GM23338 (cell line): ENCODE data around the gene CLHC1. TPM values are rescaled to one million over a fixed set of nuclear protein-coding genes. Genes with fewer than 3 reads are reported as not detected.
"Not testable (repeated sequence)": the region's sequence is repeated elsewhere in the genome, so short reads cannot be mapped to it uniquely, and the experiment has no call there.

Source experiments
- ATAC-seq: fragments of 200-7000 bp; cut with Tn5 transposase; 3 replicates; pipeline ENCODE4 v1.9.1; 2020
- DNase-seq: peaks from one replicate; pipeline ENCODE4 v3.0.0-alpha.2; 2015; ENCODE audit warnings: low spot score
- H2AFZ ChIP-seq: fragments of 200-600 bp; sonication (generic); 2 replicates; pipeline ENCODE4 v1.8.0; 2016; ENCODE audit warnings: antibody characterized with exemption, mild to moderate bottlenecking, moderate library complexity
- H3F3A ChIP-seq: fragments of 200-600 bp; sonication (generic); replicated peaks from 2 replicates; pipeline ENCODE4 v1.8.0; 2017; ENCODE audit warnings: antibody characterized with exemption, mixed run types, low read depth
- H3K27ac ChIP-seq: fragments of 200-600 bp; sonication (generic); 2 replicates; pipeline ENCODE4 v1.6.1; 2016; ENCODE audit warnings: low read depth
- H3K27me3 ChIP-seq: fragments of 200-600 bp; sonication (generic); 2 replicates; pipeline ENCODE4 v1.8.0; 2016; ENCODE audit warnings: mild to moderate bottlenecking, mixed run types, moderate library complexity; ENCODE audit not compliant: insufficient read depth
- H3K36me3 ChIP-seq: fragments of 200-600 bp; sonication (generic); 2 replicates; pipeline ENCODE4 v1.8.0; 2016; ENCODE audit warnings: mild to moderate bottlenecking; ENCODE audit not compliant: insufficient read depth
- H3K4me1 ChIP-seq: fragments of 200-600 bp; sonication (generic); 2 replicates; pipeline ENCODE4 v1.8.0; 2016; ENCODE audit warnings: mild to moderate bottlenecking, moderate library complexity; ENCODE audit not compliant: insufficient read depth
- H3K4me2 ChIP-seq: fragments of 200-600 bp; sonication (generic); 2 replicates; pipeline ENCODE4 v1.7.1; 2017; ENCODE audit warnings: mixed run types
- H3K4me3 ChIP-seq: fragments of 200-600 bp; sonication (generic); 2 replicates; pipeline ENCODE4 v1.6.1; 2016; ENCODE audit warnings: mixed run types
- H3K79me2 ChIP-seq: fragments of 200-600 bp; sonication (generic); replicated peaks from 2 replicates; pipeline ENCODE4 v1.8.0; 2017; ENCODE audit warnings: mild to moderate bottlenecking; ENCODE audit not compliant: insufficient read depth
- H3K9me2 ChIP-seq: fragments of 200-600 bp; sonication (generic); 2 replicates; pipeline ENCODE4 v1.8.0; 2017; ENCODE audit not compliant: insufficient read depth
- H4K20me1 ChIP-seq: fragments of 200-600 bp; sonication (generic); replicated peaks from 2 replicates; pipeline ENCODE4 v1.8.0; 2017; ENCODE audit warnings: mild to moderate bottlenecking; ENCODE audit not compliant: insufficient read depth
- H3K27ac Mint-ChIP-seq: 2 replicates; pipeline ENCODE4 v1.8.0; 2020; ENCODE audit warnings: inconsistent platforms, mild to moderate bottlenecking, moderate library complexity, mixed read lengths
- H3K27me3 Mint-ChIP-seq: 3 replicates; pipeline ENCODE4 v1.8.0; 2022; ENCODE audit warnings: low read depth, mild to moderate bottlenecking, moderate library complexity, mixed read lengths, inconsistent platforms; ENCODE audit not compliant: insufficient read depth, poor library complexity
- H3K36me3 Mint-ChIP-seq: 3 replicates; pipeline ENCODE4 v1.8.0; 2021; ENCODE audit warnings: low read depth, mild to moderate bottlenecking, inconsistent platforms, moderate library complexity, mixed read lengths
- H3K4me1 Mint-ChIP-seq: 3 replicates; pipeline ENCODE4 v1.8.0; 2020; ENCODE audit warnings: mild to moderate bottlenecking, inconsistent platforms, mixed read lengths
- H3K4me3 Mint-ChIP-seq: 3 replicates; pipeline ENCODE4 v1.8.0; 2021; ENCODE audit warnings: moderate library complexity, mild to moderate bottlenecking, inconsistent platforms, mixed read lengths
- H3K9me3 Mint-ChIP-seq: 3 replicates; pipeline ENCODE4 v1.8.0; 2020; ENCODE audit warnings: moderate library complexity, mild to moderate bottlenecking, inconsistent platforms, mixed read lengths
- CTCF ChIP-seq, 2 experiments: fragments of 200-600 bp in 1 of 2; sonication (generic) in 1 of 2; conservative IDR thresholded peaks; 2 replicates each; pipeline versions ENCODE4 v1.5.1 to v1.6.1; 2016 to 2017; ENCODE audit warnings: antibody characterized with exemption in 2 of 2, low read depth in 2 of 2, mild to moderate bottlenecking in 2 of 2, moderate library complexity in 1 of 2
- EZH2phosphoT487 ChIP-seq: fragments of 200-600 bp; sonication (generic); IDR thresholded peaks from one replicate; pipeline ENCODE4 v1.8.1; 2018; ENCODE audit warnings: antibody characterized with exemption; ENCODE audit not compliant: unreplicated experiment
- NANOG ChIP-seq: IDR thresholded peaks from 2 replicates; pipeline ENCODE4 v1.6.1; 2016; ENCODE audit warnings: antibody characterized with exemption, borderline replicate concordance
- POLR2AphosphoS5 ChIP-seq: IDR thresholded peaks from 2 replicates; pipeline ENCODE4 v1.6.1; 2016; ENCODE audit warnings: antibody characterized with exemption, low read depth
- STAT1 ChIP-seq: IDR thresholded peaks from one replicate; pipeline ENCODE4 v1.6.1; 2016; ENCODE audit warnings: antibody characterized with exemption; ENCODE audit not compliant: unreplicated experiment
- ZNF114 ChIP-seq: fragments of 250-450 bp; sonication (Bioruptor Pico); IDR thresholded peaks from 2 replicates; pipeline ENCODE4 v1.5.0; 2020; ENCODE audit warnings: mild to moderate bottlenecking, moderate library complexity
- long read RNA-seq: library from polyadenylated mRNA; unstranded; transcript quantifications from one replicate; pipeline ENCODE4 v2.0.0, GENCODE V29; 2020; ENCODE audit not compliant: unreplicated experiment
- polyA plus RNA-seq: library from polyadenylated mRNA; unstranded; fragments of >200 nt; fragmentation: Nextera tagmentation; extraction: Ambion mirVana; gene quantifications from 2 replicates; pipeline ENCODE4 v1.2.1, GENCODE V29; 2016
- total RNA-seq: library from RNA; depleted of rRNA; stranded (reverse); fragments of >200 nt; shearing (Covaris generic); gene quantifications from 2 replicates; pipeline ENCODE4 v1.2.3, GENCODE V29; 2014; rRNA removed
- TF ChIP-seq, protein P1 (sequence below): IDR thresholded peaks from 2 replicates; pipeline ENCODE4 v1.6.1; 2016; ENCODE audit warnings: antibody characterized with exemption
- TF ChIP-seq, protein P2 (sequence below): fragments of 250-450 bp; sonication (Bioruptor Pico); IDR thresholded peaks from 2 replicates; pipeline ENCODE4 v1.5.0; 2020; ENCODE audit warnings: mild to moderate bottlenecking, moderate library complexity

The CLHC1 gene
- total RNA-seq (3.1 and 6.2 TPM in 2 replicates), polyA plus RNA-seq (5.0 and 5.1 TPM in 2 replicates)
- long read RNA-seq, partial matches to known transcripts = 1 of 2 reads
- long read RNA-seq, other reads (novel, unspliced or antisense) = 1 of 2 reads

GRCh38 chr2:55232084-55232862 is at the start of gene CLHC1, which contains the start of gene RPS27A:
Gene CLHC1, minus strand, starts transcription at chr2:55232293. Its CDS starts 9,882 bp downstream, at chr2:55222411.
Gene RPS27A, plus strand, starts transcription at chr2:55232688. Its CDS starts 137 bp downstream, at chr2:55232825.
- DNase-seq (peak; percentile 99), ATAC-seq (peak; percentile 96)
- H3K27ac ChIP-seq = peak within 1 kb of the TSS; percentile 89
- H3F3A ChIP-seq = peaks cover 39% of the 10 kb centered on the region
- H3K9me3 Mint-ChIP-seq = no peaks in the 10 kb centered on the region; the same call in 2 of the 3 replicates
- peak within 1 kb of the TSS; percentile 90 for H3K4me3 ChIP-seq
- H3K9me2 ChIP-seq = 0 out of 2 replicates have a peak, but pooled peaks cover 6% of the 10 kb centered on the region
- TF ChIP-seq, protein P1, sequence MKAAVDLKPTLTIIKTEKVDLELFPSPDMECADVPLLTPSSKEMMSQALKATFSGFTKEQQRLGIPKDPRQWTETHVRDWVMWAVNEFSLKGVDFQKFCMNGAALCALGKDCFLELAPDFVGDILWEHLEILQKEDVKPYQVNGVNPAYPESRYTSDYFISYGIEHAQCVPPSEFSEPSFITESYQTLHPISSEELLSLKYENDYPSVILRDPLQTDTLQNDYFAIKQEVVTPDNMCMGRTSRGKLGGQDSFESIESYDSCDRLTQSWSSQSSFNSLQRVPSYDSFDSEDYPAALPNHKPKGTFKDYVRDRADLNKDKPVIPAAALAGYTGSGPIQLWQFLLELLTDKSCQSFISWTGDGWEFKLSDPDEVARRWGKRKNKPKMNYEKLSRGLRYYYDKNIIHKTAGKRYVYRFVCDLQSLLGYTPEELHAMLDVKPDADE = peak; percentile 91
- TF ChIP-seq STAT1 (no peak), CTCF (conservative IDR thresholded peaks at IDR 0.05; ENCODE audit: low read depth in 2 of 2) (no peak), EZH2phosphoT487 (no peak), POLR2AphosphoS5 (peak; percentile 91), NANOG (peak; percentile 12; the same call in 1 of the 2 replicates), ZNF114 (CRISPR knock-in tag) (no peak)
- TF ChIP-seq, protein P2, sequence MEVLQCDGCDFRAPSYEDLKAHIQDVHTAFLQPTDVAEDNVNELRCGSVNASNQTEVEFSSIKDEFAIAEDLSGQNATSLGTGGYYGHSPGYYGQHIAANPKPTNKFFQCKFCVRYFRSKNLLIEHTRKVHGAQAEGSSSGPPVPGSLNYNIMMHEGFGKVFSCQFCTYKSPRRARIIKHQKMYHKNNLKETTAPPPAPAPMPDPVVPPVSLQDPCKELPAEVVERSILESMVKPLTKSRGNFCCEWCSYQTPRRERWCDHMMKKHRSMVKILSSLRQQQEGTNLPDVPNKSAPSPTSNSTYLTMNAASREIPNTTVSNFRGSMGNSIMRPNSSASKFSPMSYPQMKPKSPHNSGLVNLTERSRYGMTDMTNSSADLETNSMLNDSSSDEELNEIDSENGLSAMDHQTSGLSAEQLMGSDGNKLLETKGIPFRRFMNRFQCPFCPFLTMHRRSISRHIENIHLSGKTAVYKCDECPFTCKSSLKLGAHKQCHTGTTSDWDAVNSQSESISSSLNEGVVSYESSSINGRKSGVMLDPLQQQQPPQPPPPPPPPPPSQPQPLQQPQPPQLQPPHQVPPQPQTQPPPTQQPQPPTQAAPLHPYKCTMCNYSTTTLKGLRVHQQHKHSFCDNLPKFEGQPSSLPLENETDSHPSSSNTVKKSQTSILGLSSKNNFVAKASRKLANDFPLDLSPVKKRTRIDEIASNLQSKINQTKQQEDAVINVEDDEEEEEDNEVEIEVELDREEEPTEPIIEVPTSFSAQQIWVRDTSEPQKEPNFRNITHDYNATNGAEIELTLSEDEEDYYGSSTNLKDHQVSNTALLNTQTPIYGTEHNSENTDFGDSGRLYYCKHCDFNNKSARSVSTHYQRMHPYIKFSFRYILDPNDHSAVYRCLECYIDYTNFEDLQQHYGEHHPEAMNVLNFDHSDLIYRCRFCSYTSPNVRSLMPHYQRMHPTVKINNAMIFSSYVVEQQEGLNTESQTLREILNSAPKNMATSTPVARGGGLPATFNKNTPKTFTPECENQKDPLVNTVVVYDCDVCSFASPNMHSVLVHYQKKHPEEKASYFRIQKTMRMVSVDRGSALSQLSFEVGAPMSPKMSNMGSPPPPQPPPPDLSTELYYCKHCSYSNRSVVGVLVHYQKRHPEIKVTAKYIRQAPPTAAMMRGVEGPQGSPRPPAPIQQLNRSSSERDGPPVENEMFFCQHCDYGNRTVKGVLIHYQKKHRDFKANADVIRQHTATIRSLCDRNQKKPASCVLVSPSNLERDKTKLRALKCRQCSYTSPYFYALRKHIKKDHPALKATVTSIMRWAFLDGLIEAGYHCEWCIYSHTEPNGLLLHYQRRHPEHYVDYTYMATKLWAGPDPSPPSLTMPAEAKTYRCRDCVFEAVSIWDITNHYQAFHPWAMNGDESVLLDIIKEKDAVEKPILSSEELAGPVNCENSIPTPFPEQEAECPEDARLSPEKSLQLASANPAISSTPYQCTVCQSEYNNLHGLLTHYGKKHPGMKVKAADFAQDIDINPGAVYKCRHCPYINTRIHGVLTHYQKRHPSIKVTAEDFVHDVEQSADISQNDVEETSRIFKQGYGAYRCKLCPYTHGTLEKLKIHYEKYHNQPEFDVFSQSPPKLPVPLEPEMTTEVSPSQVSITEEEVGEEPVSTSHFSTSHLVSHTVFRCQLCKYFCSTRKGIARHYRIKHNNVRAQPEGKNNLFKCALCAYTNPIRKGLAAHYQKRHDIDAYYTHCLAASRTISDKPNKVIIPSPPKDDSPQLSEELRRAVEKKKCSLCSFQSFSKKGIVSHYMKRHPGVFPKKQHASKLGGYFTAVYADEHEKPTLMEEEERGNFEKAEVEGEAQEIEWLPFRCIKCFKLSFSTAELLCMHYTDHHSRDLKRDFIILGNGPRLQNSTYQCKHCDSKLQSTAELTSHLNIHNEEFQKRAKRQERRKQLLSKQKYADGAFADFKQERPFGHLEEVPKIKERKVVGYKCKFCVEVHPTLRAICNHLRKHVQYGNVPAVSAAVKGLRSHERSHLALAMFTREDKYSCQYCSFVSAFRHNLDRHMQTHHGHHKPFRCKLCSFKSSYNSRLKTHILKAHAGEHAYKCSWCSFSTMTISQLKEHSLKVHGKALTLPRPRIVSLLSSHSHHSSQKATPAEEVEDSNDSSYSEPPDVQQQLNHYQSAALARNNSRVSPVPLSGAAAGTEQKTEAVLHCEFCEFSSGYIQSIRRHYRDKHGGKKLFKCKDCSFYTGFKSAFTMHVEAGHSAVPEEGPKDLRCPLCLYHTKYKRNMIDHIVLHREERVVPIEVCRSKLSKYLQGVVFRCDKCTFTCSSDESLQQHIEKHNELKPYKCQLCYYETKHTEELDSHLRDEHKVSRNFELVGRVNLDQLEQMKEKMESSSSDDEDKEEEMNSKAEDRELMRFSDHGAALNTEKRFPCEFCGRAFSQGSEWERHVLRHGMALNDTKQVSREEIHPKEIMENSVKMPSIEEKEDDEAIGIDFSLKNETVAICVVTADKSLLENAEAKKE (CRISPR knock-in tag) = no peak
- no peak within 1 kb of the TSS for H2AFZ ChIP-seq
- peak within 1 kb of the TSS; percentile 94 for H3K4me2 ChIP-seq
- H4K20me1 ChIP-seq = peaks cover 16% of the 10 kb centered on the region; the same call in 1 of the 2 replicates
- H3K4me3 Mint-ChIP-seq = peak within 1 kb of the TSS; percentile 94
- H3K27me3 Mint-ChIP-seq = peaks cover 35% of the 10 kb centered on the region
- H3K79me2 ChIP-seq = peaks cover 51% of the 10 kb centered on the region
- H3K27me3 ChIP-seq = no peaks in the 10 kb centered on the region
- H3K36me3 ChIP-seq = peaks cover 38% of the 10 kb centered on the region
- peaks cover 18% of the 10 kb centered on the region for H3K4me1 ChIP-seq
- H3K27ac Mint-ChIP-seq = peak within 1 kb of the TSS; percentile 99
- peaks cover 51% of the 10 kb centered on the region for H3K36me3 Mint-ChIP-seq
- H3K4me1 Mint-ChIP-seq = peaks cover 18% of the 10 kb centered on the region

GRCh38 chr2:55280851-55281546 is 48.9 kb upstream of the CLHC1 start:
- not testable (repeated sequence) for H3K36me3 Mint-ChIP-seq, ATAC-seq, H3K9me3 Mint-ChIP-seq, H3K9me2 ChIP-seq, H4K20me1 ChIP-seq, H3K79me2 ChIP-seq, DNase-seq, H3K36me3 ChIP-seq, H2AFZ ChIP-seq, H3K27me3 ChIP-seq
- peaks cover 30% of the 10 kb centered on the region for H3K4me1 Mint-ChIP-seq
- Histone ChIP-seq H3K4me3 (peak overlapping the region; percentile 65; the same call in 1 of the 2 replicates), H3K4me2 (peak overlapping the region; percentile 81), H3F3A (peaks cover 23% of the 10 kb centered on the region), H3K27ac (peak overlapping the region; percentile 99), H3K4me1 (peaks cover 33% of the 10 kb centered on the region)
- peaks cover 16% of the 10 kb centered on the region for H3K27me3 Mint-ChIP-seq
- H3K27ac Mint-ChIP-seq = peak overlapping the region; percentile 96
- H3K4me3 Mint-ChIP-seq = peak overlapping the region; percentile 59
